ENCODE results near the gene OR11G2.
"Not testable (repeated sequence)": the region's sequence is repeated elsewhere in the genome, so short reads cannot be mapped to it uniquely, and the experiment has no call there.

The OR11G2 gene

DNA sequence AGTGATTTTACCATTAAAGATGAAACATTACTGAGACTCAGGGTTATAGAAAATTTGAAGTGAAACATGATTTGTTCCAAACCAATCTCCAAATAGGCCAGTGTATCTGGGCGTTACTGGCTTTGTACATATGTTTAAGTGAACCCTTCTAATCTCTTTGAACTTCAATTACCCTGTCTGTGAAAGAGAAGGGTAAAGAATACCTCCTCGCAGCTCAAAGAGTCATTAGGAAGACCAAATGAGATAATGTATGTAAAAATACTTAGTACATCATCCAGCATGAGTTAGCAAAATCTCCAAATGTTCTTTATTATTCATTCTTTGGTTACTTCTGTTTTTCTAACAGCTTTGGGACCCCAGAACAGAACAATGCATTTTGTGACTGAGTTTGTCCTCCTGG is 32.7 kb downstream of the OR11G2 start, which contains the start of gene OR11H6:
Gene OR11H6 (plus strand): TSS at position 301 of the 400 bp plus-strand sequence. CDS start 0 bp downstream, at position 301.
- no peak for DNase-seq (ENCODE audit: low read depth)

DNA sequence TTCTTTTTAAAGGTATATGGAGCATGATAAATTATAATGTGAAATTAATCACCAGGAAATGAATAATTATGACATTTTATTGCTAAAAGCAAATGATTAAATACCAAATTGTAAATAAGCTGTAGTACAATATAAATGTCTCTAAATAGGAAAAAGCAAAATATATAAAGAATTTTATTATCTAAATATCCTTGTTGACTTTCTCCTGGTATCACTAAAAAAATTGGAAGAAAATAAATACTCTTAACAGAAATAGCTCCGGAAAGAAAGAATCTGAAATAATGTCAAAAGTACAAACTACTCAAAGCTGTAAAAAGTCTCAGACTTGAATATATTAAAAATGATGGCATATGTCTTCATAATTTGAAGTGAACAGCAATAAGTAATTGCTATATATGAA is 38.0 kb downstream of the OR11G2 start, which contains the start of gene OR11H7:
Gene OR11H7 (plus strand): TSS at position 301 of the 400 bp plus-strand sequence.
- DNase-seq (ENCODE audit: low read depth): no peak

DNA sequence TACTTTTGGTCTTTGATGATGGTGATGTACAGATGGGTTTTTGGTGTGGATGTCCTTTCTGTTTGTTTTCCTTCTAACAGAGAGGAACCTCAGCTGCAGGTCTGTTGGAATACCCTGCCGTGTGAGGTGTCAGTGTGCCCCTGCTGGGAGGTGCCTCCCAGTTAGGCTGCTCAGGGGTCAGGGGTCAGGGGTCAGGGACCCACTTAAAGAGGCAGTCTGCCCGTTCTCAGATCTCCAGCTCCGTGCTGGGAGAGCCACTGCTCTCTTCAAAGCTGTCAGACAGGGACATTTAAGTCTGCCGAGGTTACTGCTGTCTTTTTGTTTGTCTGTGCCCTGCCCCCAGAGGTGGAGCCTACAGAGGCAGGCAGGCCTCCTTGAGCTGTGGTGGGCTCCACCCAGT is 44.7 kb downstream of the OR11G2 start:
- DNase-seq (ENCODE audit: low read depth): not testable (repeated sequence)

DNA sequence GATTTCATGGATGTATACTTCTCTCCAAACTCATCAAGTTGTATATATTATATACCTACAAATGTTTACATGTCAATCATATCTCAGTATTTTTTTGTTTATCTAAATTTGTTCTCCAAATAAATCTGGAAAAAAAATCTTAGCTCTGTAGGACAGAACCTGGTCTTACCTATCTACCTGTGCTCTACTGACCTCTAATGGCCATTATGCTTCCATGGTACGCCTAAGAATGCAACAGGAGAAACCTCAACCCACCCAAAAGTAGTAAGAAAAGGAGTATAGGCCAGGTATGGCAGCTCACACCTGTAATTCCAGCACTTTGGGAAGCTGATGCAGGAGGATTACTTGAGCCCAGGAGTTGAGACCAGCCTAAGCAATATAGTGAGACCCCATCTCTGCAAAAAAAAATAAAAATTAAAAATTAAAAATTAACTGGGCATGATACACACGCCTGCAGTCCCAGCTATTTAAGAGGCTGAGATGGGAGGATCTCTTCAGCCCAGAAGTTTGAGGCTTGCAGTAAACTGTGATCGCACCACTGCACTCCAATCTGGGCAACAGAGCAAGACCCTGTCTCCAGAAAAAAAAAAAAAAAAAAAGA is 57.0 kb downstream of the OR11G2 start:
- no peak for DNase-seq (ENCODE audit: low read depth)
